SH-SY5Y (cell line): ENCODE measurements around the gene TECTA.

Experiments
- GATA2 ChIP-seq: IDR thresholded peaks from 2 replicates; pipeline ENCODE4 v1.6.1; 2011; ENCODE audit warnings: mild to moderate bottlenecking, low read depth, low read length
- GATA3 ChIP-seq: IDR thresholded peaks from 2 replicates; pipeline ENCODE4 v1.6.1; 2011; ENCODE audit warnings: low read depth, mild to moderate bottlenecking, low read length, moderate library complexity

DNA sequence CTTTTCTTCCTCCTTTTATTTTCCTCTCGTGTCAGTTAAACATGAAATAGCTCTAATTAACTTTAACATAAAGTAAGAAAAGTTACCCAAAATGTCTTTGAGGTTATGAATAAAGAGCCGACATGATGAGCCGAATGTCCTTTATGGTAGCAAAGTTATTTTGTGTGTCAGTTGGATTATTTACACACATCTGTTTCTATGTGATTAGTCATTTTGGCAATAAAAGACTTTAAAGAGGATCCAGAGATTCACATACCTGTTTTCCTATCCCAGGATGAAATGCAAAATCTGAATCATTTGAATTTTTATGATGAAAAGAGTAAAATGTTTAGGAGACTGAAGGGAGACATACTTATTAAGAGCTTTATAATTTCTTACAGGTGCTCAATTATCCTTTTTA lies 34.0 kb upstream of the TECTA start:
- TF ChIP-seq GATA2 (no peak), GATA3 (no peak)
